Measurements from ENCODE around the gene LRFN5. TPM values are rescaled to one million over a fixed set of nuclear protein-coding genes. Genes with fewer than 3 reads are reported as not detected.

The LRFN5 gene
- total and polyA plus RNA-seq, 2 experiments from 2014 or later: 1.9 to 6.8 TPM

- TF ChIP-seq, protein P1, sequence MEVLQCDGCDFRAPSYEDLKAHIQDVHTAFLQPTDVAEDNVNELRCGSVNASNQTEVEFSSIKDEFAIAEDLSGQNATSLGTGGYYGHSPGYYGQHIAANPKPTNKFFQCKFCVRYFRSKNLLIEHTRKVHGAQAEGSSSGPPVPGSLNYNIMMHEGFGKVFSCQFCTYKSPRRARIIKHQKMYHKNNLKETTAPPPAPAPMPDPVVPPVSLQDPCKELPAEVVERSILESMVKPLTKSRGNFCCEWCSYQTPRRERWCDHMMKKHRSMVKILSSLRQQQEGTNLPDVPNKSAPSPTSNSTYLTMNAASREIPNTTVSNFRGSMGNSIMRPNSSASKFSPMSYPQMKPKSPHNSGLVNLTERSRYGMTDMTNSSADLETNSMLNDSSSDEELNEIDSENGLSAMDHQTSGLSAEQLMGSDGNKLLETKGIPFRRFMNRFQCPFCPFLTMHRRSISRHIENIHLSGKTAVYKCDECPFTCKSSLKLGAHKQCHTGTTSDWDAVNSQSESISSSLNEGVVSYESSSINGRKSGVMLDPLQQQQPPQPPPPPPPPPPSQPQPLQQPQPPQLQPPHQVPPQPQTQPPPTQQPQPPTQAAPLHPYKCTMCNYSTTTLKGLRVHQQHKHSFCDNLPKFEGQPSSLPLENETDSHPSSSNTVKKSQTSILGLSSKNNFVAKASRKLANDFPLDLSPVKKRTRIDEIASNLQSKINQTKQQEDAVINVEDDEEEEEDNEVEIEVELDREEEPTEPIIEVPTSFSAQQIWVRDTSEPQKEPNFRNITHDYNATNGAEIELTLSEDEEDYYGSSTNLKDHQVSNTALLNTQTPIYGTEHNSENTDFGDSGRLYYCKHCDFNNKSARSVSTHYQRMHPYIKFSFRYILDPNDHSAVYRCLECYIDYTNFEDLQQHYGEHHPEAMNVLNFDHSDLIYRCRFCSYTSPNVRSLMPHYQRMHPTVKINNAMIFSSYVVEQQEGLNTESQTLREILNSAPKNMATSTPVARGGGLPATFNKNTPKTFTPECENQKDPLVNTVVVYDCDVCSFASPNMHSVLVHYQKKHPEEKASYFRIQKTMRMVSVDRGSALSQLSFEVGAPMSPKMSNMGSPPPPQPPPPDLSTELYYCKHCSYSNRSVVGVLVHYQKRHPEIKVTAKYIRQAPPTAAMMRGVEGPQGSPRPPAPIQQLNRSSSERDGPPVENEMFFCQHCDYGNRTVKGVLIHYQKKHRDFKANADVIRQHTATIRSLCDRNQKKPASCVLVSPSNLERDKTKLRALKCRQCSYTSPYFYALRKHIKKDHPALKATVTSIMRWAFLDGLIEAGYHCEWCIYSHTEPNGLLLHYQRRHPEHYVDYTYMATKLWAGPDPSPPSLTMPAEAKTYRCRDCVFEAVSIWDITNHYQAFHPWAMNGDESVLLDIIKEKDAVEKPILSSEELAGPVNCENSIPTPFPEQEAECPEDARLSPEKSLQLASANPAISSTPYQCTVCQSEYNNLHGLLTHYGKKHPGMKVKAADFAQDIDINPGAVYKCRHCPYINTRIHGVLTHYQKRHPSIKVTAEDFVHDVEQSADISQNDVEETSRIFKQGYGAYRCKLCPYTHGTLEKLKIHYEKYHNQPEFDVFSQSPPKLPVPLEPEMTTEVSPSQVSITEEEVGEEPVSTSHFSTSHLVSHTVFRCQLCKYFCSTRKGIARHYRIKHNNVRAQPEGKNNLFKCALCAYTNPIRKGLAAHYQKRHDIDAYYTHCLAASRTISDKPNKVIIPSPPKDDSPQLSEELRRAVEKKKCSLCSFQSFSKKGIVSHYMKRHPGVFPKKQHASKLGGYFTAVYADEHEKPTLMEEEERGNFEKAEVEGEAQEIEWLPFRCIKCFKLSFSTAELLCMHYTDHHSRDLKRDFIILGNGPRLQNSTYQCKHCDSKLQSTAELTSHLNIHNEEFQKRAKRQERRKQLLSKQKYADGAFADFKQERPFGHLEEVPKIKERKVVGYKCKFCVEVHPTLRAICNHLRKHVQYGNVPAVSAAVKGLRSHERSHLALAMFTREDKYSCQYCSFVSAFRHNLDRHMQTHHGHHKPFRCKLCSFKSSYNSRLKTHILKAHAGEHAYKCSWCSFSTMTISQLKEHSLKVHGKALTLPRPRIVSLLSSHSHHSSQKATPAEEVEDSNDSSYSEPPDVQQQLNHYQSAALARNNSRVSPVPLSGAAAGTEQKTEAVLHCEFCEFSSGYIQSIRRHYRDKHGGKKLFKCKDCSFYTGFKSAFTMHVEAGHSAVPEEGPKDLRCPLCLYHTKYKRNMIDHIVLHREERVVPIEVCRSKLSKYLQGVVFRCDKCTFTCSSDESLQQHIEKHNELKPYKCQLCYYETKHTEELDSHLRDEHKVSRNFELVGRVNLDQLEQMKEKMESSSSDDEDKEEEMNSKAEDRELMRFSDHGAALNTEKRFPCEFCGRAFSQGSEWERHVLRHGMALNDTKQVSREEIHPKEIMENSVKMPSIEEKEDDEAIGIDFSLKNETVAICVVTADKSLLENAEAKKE (CRISPR knock-in tag; IDR thresholded peaks at IDR 0.05): no peak
- TF ChIP-seq ETS1 (IDR thresholded peaks at IDR 0.05) (no peak), ZNF331 (CRISPR knock-in tag; IDR thresholded peaks at IDR 0.05; ENCODE audit: low read depth) (no peak), EZH2 (IDR thresholded peaks at IDR 0.05; ENCODE audit: low read depth, unreplicated experiment) (no peak), JUNB (IDR thresholded peaks at IDR 0.05; ENCODE audit: unreplicated experiment) (no peak)
- TF ChIP-seq, protein P2, sequence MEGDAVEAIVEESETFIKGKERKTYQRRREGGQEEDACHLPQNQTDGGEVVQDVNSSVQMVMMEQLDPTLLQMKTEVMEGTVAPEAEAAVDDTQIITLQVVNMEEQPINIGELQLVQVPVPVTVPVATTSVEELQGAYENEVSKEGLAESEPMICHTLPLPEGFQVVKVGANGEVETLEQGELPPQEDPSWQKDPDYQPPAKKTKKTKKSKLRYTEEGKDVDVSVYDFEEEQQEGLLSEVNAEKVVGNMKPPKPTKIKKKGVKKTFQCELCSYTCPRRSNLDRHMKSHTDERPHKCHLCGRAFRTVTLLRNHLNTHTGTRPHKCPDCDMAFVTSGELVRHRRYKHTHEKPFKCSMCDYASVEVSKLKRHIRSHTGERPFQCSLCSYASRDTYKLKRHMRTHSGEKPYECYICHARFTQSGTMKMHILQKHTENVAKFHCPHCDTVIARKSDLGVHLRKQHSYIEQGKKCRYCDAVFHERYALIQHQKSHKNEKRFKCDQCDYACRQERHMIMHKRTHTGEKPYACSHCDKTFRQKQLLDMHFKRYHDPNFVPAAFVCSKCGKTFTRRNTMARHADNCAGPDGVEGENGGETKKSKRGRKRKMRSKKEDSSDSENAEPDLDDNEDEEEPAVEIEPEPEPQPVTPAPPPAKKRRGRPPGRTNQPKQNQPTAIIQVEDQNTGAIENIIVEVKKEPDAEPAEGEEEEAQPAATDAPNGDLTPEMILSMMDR (conservative IDR thresholded peaks at IDR 0.05; ENCODE audit: low read depth in 2 of 2): no peak
These were observed 8.4 kb downstream of the LRFN5 start (continued) for GRCh38 chr14:41615011-41615595.

Measured in GM23338 (cell line).